ENCODE measurements around the gene CYCS.
"Not testable (repeated sequence)": the region's sequence is repeated elsewhere in the genome, so short reads cannot be mapped to it uniquely, and the experiment has no call there.

Gene CYCS

DNA sequence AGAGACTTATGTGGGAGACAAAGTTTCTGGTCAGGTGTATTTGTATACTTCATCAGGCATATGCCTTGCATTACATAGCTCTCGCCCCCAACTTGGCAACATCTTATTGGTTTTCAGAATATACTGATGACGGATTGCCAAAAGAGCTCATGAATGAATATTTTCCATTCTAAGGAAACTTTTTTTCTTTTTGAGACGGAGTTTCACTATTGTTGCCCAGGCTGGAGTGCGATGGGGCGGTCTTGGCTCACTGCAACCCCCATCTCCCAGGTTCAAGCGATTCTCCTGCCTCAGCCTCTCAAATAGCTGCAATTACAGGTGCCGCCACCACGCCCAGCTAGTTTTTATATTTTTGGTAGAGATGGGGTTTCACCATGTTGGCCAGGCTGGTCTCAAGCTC, 6.0 kb downstream of the CYCS start:
- no peak for DNase-seq (ENCODE audit: low read depth in 1 of 2, low spot score in 1 of 2)

DNA sequence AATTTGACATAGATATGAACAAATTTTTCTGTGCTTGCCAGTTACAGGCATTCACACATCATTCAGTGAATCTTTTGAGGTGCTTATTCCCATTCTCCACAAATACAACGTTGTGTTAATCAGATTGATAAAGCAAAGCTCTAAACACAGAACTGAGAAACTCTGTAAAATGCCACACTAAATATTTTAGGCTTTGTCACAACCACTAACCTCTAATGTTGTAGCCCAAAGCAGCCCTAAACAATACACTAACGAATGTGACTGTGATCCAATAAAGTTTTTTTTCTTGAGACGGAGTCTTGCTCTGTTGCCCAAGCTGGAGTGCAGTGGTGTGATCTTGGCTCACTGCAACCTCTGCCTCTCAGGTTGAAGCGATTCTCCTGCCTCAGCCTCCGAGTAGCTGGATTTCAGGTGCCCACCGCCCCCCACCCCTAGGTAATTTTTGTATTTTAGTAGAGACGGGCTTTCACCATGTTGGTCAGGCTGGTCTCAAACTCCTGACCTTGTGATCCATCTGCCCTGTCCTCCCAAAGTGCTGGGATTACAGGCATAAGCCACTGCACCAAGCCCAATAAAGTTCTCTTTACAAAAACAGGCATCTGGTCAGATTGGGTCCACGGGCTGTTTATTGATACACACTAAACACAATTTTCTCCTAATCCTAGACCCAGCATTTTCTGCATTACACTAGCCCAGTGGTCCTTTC, 6.9 kb downstream of the CYCS start:
- no peak for DNase-seq (ENCODE audit: low read depth in 1 of 2, low spot score in 1 of 2)

DNA sequence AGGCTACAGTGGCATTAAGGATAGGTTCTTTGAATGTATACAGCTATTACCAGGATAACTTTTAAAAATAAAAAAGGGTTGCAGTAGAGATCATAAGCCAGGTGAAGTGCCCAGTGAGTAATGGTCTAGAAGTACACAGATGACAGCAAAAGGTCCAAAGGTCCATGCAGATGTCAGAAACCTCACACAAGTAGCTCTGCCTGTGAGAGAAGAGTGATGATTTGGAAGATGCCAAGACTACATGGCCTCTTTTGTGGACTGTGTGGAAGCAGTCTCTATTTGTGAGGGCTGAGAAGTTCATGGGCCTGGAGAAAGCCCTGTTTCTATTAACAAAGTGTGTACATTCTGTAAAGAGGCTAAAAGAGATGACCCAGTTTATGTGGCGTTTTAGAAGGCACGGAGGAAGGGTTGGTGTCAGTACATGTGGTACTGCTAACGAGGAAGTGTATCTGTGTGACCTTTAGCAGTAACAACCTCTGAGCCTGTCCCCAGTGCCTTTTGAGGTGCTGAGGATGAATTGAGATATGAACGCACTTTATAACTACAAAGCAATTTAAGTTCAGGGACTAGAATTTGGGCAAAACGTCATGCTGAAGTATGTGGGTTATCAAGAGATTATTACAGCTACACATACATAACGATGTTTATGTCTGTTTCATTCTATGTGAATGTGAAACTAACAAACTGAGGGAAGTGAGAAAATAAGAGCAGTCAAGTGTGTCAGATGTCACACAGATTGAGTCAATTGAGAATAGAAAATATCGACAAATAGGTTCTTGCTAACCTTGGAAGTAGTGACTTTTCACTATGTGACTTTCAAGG, 7.6 kb downstream of the CYCS start:
- no peak for DNase-seq (ENCODE audit: low read depth in 1 of 2, low spot score in 1 of 2)

DNA sequence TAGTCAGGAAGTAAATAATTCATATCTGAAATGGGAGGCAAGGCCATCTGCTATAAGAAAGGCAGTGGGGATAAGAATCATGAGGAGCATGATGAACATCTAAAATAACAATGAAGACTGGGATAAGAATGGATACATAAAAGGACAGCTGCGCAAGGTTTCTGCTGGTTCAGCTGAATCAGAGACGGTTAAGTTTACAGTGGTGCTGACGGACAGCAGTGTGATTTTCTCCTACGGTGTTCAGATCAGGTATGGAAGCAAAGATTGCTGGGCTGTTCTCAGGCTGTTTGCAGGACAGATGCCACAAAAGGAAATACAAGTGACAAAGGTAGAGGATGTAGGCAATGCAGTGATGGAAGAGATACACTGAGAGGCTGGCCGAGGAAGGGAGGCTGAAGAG, 8.4 kb downstream of the CYCS start:
- DNase-seq (ENCODE audit: low read depth in 1 of 2, low spot score in 1 of 2): no peak

DNA sequence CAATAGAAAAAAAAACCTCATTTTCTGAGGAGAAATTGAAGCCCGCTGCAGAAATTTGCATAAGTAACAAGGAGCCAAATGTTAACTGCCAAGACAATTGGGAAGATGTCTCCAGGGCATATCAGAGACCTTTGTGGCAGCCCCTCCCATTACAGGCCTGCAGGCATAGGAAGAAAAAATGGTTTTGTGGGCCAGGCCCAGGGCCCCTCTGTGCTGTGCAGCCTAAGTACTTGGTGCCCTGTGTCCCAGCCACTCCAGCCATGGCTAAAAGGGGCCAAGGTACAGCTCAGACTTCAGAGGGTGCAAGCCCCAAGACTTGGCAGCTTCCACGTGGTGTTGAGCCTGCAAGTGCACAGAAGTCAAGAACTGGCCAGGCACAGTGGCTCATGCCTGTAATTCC, 14.5 kb downstream of the CYCS start:
- DNase-seq (ENCODE audit: low read depth in 1 of 2, low spot score in 1 of 2): not testable (repeated sequence)

DNA sequence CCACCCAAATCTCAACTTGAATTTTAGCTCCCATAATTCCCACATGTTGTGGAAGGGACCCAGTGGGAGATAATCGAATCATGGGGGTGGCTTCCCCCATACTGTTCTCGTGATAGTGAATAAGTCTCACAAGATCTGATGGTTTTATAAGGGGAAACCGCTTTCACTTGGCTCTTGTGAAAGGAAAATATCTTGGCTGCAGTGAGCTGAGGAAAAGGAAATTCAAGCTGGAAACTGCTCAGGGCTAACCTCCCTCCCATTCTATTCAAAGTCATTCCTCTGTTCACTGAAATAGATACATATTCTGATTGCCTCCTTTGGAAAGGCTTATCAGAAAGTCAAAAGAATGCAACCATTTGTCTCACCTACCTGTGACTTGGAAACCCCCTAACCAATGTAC, 15.8 kb downstream of the CYCS start:
- no peak for DNase-seq (ENCODE audit: low read depth in 1 of 2, low spot score in 1 of 2)

DNA sequence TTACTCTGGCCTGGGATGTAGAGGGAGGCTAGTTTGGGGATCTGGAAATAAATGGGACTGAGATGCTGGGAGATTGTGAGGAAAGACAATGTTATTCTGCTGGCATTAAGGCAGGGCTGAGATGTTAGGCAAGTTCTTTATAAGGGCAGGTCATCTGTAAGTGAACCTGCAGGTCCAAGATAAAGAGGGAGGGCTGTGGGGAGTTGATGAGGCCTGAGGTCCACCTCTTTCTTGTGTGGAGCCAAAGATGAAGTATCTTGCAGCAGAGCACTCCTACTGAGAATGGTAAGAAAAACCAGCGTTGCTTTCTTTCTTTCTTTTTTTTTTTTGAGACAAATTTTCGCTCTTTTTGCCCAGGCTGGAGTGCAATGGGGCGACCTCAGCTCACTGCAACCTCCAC, 19.1 kb downstream of the CYCS start:
- DNase-seq (ENCODE audit: low read depth in 1 of 2, low spot score in 1 of 2): no peak

DNA sequence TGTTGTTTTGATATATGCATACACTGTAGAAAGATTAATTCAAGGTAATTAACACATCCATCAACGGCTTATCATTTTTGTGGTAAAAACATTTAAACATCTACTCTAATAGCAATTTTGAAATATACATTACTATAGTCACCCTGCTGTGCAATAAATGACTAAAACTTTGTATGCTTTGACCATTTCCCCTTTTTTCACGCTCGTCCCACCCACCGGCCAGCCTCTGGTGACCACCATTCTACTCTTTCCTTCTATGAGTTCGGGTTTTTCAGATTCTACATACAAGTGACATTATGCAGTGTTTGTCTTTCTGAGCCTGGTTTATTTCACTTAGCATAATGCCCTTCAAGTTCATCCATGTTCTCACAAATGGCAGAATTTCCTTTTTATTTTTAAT, 21.3 kb downstream of the CYCS start:
- no peak for DNase-seq (ENCODE audit: low read depth in 1 of 2, low spot score in 1 of 2)

DNA sequence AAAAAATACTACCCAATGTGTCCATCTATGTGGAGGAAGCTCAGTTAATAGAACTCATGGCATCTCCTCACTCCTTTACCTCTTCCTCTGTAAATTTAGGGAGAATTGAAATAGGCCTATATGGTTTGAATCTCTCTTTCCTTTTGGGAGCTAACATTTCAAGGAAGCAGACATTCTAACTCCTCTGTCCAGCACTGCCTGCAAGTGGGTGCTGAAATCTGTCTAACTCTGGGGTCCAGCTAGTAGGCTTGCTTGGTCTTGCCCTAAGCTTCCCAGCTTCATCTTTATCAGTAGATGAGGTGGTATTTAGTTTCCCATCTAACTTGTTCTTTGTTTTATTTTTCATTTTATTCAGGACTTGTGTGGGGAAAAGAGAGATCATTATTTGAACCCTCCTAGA, 23.2 kb downstream of the CYCS start:
- no peak for DNase-seq (ENCODE audit: low read depth in 1 of 2, low spot score in 1 of 2)

DNA sequence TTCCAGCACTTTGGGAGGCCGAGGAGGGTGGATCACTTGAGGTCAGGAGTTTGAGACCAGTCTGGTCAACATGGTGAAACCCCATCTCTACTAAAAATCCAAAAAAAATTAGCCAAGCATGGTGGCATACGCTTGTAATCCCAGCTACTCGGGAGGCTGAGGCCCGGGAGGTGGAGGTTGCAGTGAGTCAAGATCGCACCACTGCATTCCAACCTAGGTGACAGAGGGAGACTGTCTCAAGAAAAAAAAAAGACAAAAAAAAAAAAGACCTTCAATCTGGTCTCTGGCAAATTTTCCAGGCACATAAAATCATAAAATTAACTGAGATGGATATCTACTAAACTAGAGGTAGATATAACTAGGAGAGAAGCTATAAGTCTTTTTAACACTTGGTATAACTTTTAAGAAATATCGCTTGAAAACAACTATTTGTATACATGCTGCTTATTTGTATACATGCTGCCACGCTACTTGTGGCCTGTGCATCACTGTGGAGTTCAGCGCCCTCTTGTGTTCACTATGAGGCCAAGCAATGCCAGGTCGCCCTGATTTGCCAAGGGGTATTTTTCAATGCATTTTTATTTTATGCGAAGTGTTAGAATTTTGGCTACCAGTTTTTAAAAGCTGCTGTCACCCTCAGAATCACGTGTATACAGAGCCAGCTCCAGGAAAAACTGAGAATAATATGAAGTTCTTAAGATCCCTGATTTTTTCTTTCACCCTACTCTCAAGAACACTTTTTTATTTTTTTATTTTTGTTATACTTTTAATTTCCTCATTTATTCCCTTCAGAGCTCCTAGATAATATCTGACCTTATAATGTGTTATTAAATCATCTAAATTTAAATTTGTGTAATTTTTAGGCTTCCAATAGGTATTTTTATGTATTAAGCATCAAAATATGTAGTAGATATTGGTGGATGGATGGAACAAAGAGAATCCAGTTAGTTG, 26.7 kb downstream of the CYCS start:
- peak in 1 of 2 donors; percentile 25 for DNase-seq (ENCODE audit: low read depth in 1 of 2, low spot score in 1 of 2)

DNA sequence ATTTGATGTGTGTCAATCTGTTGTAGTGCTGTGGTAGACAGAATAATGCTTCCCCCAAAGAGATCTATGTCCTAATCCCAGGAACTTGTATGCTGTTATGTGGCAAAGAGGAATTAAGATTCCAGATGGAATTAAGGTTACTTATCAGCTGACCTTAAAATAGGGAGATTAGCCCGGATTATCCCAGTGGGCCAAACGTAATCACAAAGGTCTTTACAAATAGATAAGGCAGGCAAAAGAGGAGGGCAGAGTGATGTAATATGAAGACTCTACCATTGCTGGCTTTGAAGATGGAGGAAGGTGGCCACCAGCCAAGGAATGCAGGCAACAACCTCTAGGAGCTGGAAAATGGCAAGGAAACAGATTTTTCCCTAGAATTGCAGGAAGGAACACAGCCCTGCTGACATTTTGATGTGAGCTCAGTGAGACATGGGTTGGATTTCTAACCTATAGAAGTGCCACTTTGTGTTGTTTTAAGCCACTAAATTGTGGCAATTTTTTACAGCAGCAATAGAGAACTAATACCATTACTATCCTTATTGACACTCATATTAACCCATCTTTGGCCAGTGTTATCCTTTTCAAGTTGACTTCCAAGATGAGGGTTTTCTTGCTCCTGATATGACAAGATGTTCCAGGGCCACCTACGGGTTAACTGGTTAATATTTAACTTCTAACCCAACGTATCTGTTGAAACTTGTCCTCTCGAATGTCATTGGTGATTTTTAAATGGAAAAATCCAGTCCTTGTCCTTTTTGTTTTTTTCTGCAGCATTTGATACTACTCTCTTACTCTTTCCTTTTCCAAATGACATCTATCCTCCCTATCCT, 29.3 kb downstream of the CYCS start:
- no peak for DNase-seq (ENCODE audit: low read depth in 1 of 2, low spot score in 1 of 2)

DNA sequence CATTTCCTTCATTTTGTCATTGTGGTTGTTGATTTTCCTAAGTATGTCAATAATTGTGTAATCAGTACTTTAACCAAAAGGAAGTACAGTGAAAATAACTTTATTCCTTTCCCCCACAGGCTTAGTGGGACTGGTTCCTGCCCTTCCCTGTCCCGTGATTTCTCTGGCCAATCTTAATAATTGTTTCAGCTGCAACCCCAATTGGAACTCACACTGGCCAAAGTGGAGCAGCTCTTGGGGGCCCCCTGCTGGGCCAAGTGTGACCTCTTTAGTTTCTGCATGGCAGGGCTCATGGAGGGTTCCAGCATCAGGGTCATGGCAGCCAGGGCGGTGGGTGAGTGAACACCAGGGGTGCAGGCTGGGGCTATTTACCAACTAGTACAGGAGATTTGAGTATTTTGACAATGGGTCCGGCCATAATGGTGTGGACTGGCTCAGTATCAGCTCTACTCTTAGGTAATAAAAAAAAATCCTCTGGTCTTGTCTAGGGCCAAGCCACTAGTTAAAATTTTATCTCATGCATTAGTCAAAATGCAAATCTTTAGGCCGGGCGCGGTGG, 31.7 kb downstream of the CYCS start:
- peak; percentile 51 to 75 for DNase-seq (ENCODE audit: low read depth in 1 of 2, low spot score in 1 of 2)

DNA sequence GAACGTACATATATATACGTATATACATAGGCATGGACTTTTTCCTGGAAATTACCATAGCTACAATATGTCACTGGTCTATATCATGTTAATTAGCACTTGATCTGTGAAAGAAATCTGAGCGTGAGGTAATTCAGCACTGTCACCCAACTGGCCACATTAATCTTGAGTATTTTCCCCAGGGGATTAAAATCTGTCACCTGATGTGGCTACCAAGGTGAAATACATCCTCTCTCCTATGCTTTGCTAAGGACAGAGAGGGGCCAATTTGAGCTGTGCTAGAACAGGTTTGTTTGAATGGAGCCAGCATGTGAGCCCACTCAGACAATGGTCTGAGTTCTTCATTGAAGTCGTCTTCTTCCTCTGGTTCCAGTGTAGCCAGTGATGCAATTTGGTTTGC, 33.3 kb downstream of the CYCS start:
- DNase-seq (ENCODE audit: low read depth in 1 of 2, low spot score in 1 of 2): no peak

DNA sequence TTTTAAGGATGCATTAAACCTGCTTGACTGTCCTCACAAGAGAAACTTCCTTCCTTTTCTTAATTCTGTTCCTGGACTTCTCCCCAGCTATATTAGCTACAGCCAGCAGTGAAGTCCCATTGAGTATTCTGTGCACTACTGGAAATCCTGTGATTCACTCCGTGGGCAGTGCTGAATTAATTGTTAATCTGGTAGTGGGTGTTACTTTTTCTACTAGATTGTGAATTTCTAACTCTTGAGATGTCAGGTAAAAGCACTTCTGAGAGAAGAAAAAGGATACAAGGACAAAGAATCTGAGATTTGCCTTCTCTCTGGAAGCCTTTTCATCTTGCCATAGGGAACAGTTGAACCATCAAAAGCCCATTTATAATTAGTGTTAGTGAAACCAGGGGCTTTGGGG, 33.9 kb downstream of the CYCS start:
- no peak for DNase-seq (ENCODE audit: low read depth in 1 of 2, low spot score in 1 of 2)

DNA sequence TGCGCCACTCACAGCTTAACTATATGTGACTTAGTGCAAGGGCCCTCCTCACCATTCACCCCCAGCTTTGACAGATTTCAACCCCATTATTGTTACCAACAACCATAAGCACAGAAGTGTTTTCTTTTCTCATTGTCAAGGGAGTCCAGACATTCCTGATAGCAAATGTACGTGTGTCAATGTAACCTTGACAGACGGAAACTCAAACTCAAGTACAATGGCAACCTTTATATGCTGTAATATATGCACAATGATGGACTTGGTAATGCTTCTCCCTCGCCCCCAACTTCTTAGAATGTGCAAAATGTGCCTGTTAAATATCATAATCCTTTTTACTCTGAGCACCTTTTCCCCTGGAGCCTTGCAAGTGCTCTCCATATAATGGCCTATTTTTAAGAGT, 34.7 kb downstream of the CYCS start:
- no peak for DNase-seq (ENCODE audit: low read depth in 1 of 2, low spot score in 1 of 2)

DNA sequence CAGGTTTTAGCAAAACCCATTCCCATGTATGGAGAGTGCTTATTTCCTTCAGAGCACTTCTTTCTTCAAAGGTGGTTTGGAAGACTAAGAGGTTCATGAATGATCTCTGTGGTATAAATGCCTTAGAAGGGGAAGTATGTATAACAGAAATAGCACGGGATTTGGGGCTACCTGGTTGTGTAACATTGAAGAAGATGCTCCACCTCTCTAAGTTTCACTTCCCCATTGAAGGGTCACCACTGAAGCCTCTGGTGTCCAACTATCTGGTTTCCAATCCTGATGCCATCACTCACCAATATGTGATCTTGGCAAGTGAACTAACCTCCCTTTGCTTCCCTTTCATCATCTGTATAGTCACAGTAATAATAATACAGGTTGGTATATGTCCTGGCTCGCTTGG, 37.2 kb downstream of the CYCS start:
- DNase-seq (ENCODE audit: low read depth in 1 of 2, low spot score in 1 of 2): no peak

DNA sequence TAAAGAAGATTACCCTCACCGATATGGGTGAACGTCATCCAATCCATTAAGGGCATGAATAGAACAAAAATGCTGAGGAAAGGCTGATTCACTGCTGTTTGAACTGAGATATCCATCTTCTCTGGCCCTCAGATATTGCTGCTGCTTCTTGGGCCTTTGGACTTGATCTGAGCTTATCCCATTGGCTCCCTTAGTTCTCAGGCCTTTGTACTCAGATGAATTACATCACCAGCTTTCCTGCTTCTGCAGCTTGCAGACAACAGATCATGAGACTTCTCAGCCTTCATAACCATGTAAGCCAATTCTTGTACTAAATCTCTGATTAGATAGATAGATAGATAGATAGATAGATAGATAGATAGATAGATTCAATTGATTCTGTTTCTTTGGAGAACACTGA, 40.2 kb downstream of the CYCS start:
- no peak for DNase-seq (ENCODE audit: low read depth in 1 of 2, low spot score in 1 of 2)

DNA sequence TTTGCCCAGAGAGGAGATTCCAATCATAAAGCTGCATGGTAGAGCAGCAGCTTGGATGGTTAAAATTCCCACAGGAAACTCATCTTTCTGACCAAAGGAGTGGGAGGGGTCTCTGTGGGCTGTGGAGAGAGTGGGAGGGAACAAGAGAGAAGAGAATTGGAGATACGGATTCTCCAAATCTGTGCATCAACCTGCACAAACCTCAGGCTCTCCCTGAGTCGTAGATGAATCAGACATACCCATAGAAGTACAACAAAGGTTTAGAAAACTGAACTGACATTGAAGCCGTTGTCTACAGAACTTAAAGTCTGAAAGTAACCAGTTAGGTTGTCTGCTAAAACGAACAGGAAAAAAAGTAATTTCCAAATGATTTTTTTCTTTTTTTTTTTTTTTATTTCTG, 41.9 kb downstream of the CYCS start:
- DNase-seq (ENCODE audit: low read depth in 1 of 2, low spot score in 1 of 2): no peak

DNA sequence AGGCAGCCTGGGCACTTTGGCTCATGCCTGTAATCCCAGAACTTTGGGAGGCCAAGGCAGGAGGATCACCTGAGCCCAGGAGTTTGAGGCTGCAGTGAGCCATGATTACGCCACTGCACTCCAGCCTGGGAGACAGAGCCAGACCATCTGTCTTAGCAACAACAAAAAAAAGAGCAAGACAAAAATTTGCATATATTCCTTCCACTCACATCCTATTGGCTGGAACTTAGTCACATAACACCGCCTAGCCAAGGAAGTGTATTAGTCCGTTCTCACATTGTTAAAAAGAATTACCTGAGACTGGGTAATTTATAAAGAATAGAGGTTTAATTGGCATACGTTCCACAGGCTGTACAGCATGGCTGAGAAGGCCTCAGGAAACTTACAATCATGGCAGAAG, 43.0 kb downstream of the CYCS start:
- not testable (repeated sequence) for DNase-seq (ENCODE audit: low read depth in 1 of 2, low spot score in 1 of 2)

DNA sequence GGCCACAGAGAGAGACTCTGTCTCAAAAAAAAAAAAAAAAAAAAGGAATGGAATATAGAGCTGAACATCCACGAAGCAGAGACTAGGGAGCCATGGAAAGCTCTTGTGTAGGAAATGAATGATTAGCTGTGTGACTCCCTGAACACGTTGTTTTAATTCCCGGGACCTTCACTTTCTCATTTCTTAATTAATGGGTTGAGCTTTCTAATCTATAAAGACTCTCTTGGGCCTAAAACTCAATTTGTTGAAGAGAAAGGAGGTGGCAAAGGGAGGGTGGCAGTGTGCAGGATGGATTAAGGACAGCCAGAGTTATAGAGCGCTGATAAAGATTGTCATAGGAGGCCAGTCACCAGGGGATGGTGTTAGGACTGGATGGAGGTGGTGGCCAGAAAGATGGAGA, 48.0 kb downstream of the CYCS start:
- DNase-seq (ENCODE audit: low read depth in 1 of 2, low spot score in 1 of 2): no peak

DNA sequence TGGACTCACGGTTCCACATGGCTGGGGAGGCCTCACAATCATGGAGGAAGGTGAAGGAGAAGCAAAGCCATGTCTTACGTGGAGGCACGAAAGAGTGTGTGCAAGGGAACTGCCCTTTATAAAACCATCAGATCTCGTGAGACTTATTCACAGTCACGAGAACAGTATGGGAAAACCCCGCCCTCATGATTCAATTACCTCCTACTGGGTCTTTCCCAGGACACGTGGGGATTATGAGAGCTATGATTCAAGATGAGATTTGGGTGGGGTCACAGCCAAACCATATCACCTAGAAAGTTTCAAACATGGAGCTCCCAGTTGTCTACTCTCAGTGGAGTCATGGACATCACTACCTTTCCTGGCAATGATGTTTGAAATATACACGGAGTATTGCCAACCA, 49.6 kb downstream of the CYCS start:
- DNase-seq (ENCODE audit: low read depth in 1 of 2, low spot score in 1 of 2): no peak
